OCI-LY1 (cell line): Measurements from ENCODE around the gene POLD4.

ENCODE experiments used
- H2AFZ ChIP-seq: fragments of 200-600 bp; sonication (generic), shearing (Covaris generic); 2 replicates; pipeline ENCODE4 v1.6.0; 2014; ENCODE audit warnings: antibody characterized with exemption, mild to moderate bottlenecking, low read length
- H3F3A ChIP-seq: fragments of 200-600 bp; sonication (generic), shearing (Covaris generic); 2 replicates; pipeline ENCODE4 v1.6.0; 2014; ENCODE audit warnings: mild to moderate bottlenecking, antibody characterized with exemption, low read length, moderate library complexity; ENCODE audit not compliant: insufficient read depth
- H3K27ac ChIP-seq: fragments of 200-600 bp; sonication (generic); 2 replicates; pipeline ENCODE4 v1.5.1; 2014; ENCODE audit warnings: low read length, mixed run types, mild to moderate bottlenecking, low read depth; ENCODE audit not compliant: poor library complexity, severe bottlenecking
- H3K27me3 ChIP-seq: fragments of 200-600 bp; sonication (generic); 2 replicates; pipeline ENCODE4 v1.6.0; 2014; ENCODE audit warnings: antibody characterized with exemption, mild to moderate bottlenecking, low read length, moderate library complexity; ENCODE audit not compliant: insufficient read depth
- H3K36me3 ChIP-seq: fragments of 200-600 bp; sonication (generic); 2 replicates; pipeline ENCODE4 v1.6.1; 2014; ENCODE audit warnings: mild to moderate bottlenecking, antibody characterized with exemption, low read length, moderate library complexity, mixed read lengths; ENCODE audit not compliant: insufficient read depth
- H3K4me1 ChIP-seq: fragments of 200-600 bp; sonication (generic); 2 replicates; pipeline ENCODE4 v1.5.1; 2014; ENCODE audit warnings: mild to moderate bottlenecking, low read length, moderate library complexity; ENCODE audit not compliant: insufficient read depth, severe bottlenecking
- H3K4me2 ChIP-seq: fragments of 200-600 bp; sonication (generic), shearing (Covaris generic); 2 replicates; pipeline ENCODE4 v1.6.1; 2014; ENCODE audit warnings: low read length
- H3K4me3 ChIP-seq: fragments of 200-600 bp; sonication (generic); 2 replicates; pipeline ENCODE4 v1.5.1; 2014; ENCODE audit warnings: low read length, low read depth, mild to moderate bottlenecking, mixed read lengths; ENCODE audit not compliant: poor library complexity, severe bottlenecking
- H3K79me2 ChIP-seq: fragments of 200-600 bp; shearing (Covaris generic); 2 replicates; pipeline ENCODE4 v1.6.1; 2016; ENCODE audit warnings: mixed run types, low read length, mixed read lengths; ENCODE audit not compliant: insufficient read depth
- H3K9ac ChIP-seq: fragments of 200-600 bp; sonication (generic), shearing (Covaris generic); 2 replicates; pipeline ENCODE4 v1.6.1; 2014; ENCODE audit warnings: mild to moderate bottlenecking, low read length, mixed read lengths
- H3K9me2 ChIP-seq: fragments of 200-600 bp; sonication (generic), shearing (Covaris generic); 2 replicates; pipeline ENCODE4 v1.6.1; 2014; ENCODE audit warnings: low read depth, mild to moderate bottlenecking, low read length, mixed read lengths
- H3K9me3 ChIP-seq: fragments of 200-600 bp; shearing (Covaris generic); 2 replicates; pipeline ENCODE4 v1.6.1; 2014; ENCODE audit warnings: low read length, mixed read lengths
- H4K20me1 ChIP-seq: fragments of 200-600 bp; sonication (generic), shearing (Covaris generic); 2 replicates; pipeline ENCODE4 v1.6.0; 2016; ENCODE audit warnings: mild to moderate bottlenecking, low read length; ENCODE audit not compliant: insufficient read depth
- CTCF ChIP-seq: fragments of 200-600 bp; sonication (generic), shearing (Covaris generic); IDR thresholded peaks from 2 replicates; pipeline ENCODE4 v1.5.1; 2017; ENCODE audit warnings: mild to moderate bottlenecking, antibody characterized with exemption, low read length, moderate library complexity, mixed read lengths
- EZH2 ChIP-seq: fragments of 200-600 bp; sonication (generic), shearing (Covaris generic); IDR thresholded peaks from 2 replicates; pipeline ENCODE4 v1.8.0; 2017; ENCODE audit warnings: borderline replicate concordance, mixed run types, mild to moderate bottlenecking, antibody characterized with exemption, low read length, moderate library complexity, mixed read lengths

Gene POLD4

GRCh38 chr11:67364169-67364568, 10.8 kb upstream of the POLD4 start:
- H4K20me1 ChIP-seq: no peaks in the 10 kb centered on the region
- TF ChIP-seq EZH2: no peak
- no peak for TF ChIP-seq CTCF
- H3K36me3 ChIP-seq: no peaks in the 10 kb centered on the region
- peaks cover 10% of the 10 kb centered on the region for H3K4me1 ChIP-seq
- H3K79me2 ChIP-seq: no peaks in the 10 kb centered on the region
- no peak overlapping the region for H2AFZ ChIP-seq
- no peaks in the 10 kb centered on the region for H3F3A ChIP-seq
- no peaks in the 10 kb centered on the region for H3K9me3 ChIP-seq
- no peak overlapping the region for H3K4me3 ChIP-seq
- no peak overlapping the region for H3K9ac ChIP-seq
- no peaks in the 10 kb centered on the region for H3K9me2 ChIP-seq
- H3K4me2 ChIP-seq: no peak overlapping the region
- H3K27ac ChIP-seq: no peak overlapping the region
- peaks cover 7% of the 10 kb centered on the region; the same call in 1 of the 2 replicates for H3K27me3 ChIP-seq

DNA sequence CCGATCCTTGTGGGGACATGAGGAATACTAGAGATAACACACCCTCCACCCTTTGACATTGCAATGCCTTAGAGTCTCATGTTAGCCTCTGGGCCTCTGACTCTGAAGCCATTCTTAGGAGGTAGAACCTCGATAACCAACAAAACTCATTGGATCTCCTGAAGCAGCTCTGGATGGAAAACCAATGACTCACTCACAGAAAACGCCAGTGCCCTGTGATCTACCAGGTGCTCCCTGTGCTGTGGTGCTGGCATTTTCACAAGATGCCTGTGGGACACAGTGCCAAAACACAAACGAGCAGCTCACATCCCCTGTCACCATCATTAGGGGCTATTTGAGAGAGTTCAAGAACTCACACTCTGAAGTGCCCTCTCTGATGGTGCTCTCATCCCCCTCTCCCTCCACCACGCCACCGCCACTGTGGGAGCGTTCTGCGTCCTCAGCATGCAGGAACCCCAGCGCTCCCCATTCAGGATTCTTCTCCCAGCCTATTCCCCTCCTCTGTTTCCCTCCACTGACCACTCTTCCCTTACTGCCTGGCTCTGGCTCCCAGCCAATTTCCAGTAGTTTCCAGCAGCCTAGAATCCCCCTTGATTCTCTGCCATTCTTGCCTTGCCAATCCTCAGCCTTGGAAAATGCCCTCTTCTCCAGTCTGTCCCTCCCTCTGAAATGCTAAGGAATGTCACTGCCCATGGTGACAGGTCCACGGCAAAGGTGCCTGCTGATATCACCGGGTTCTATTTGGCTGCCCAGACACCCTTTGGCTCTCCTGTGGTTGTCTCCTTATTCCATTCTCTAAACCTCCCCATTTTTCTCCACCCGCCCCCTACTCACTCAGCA, 4.7 kb upstream of the POLD4 start:
- H4K20me1 ChIP-seq: no peaks in the 10 kb centered on the region
- H3K4me2 ChIP-seq: no peak overlapping the region
- peaks cover 39% of the 10 kb centered on the region for H3K4me1 ChIP-seq

GRCh38 chr11:67356864-67357561, 3.7 kb upstream of the POLD4 start:
- H3K36me3 ChIP-seq: no peaks in the 10 kb centered on the region
- no peaks in the 10 kb centered on the region for H3K79me2 ChIP-seq
- no peaks in the 10 kb centered on the region for H3F3A ChIP-seq
- no peaks in the 10 kb centered on the region for H3K9me2 ChIP-seq
- no peak overlapping the region for H2AFZ ChIP-seq
- no peaks in the 10 kb centered on the region for H3K9me3 ChIP-seq
- peaks cover 42% of the 10 kb centered on the region for H3K4me1 ChIP-seq
- H3K9ac ChIP-seq: peak overlapping the region; percentile 77
- H3K4me3 ChIP-seq: peak overlapping the region; percentile 47
- TF ChIP-seq EZH2 (no peak), CTCF (peak; percentile 98)
- peak overlapping the region; percentile 98 for H3K27ac ChIP-seq
- H4K20me1 ChIP-seq: no peaks in the 10 kb centered on the region
- no peaks in the 10 kb centered on the region for H3K27me3 ChIP-seq
- H3K4me2 ChIP-seq: peak overlapping the region; percentile 91

More for the DNA sequence above, 4.7 kb upstream of the POLD4 start:
- no peak overlapping the region for H3K9ac ChIP-seq
- no peak overlapping the region for H2AFZ ChIP-seq
- no peaks in the 10 kb centered on the region for H3K36me3 ChIP-seq
- H3K4me3 ChIP-seq: no peak overlapping the region
- H3K9me2 ChIP-seq: no peaks in the 10 kb centered on the region
- no peaks in the 10 kb centered on the region for H3F3A ChIP-seq
- H3K79me2 ChIP-seq: no peaks in the 10 kb centered on the region
- no peak for TF ChIP-seq EZH2
- TF ChIP-seq CTCF: no peak
- no peak overlapping the region for H3K27ac ChIP-seq
- H3K27me3 ChIP-seq: peaks cover 7% of the 10 kb centered on the region; the same call in 1 of the 2 replicates
- H3K9me3 ChIP-seq: no peaks in the 10 kb centered on the region
